H1 (cell line): ENCODE results near the gene GSG1L. TPM values are rescaled to one million over a fixed set of nuclear protein-coding genes. Genes with fewer than 3 reads are reported as not detected.

Experiments
- CBX5 ChIP-seq: fragments of 300-800, 300-1000 bp; sonication (generic); IDR thresholded peaks from 2 replicates; pipeline ENCODE4 v1.7.1; 2016; ENCODE audit warnings: antibody characterized with exemption, low read length, low read depth
- JUN ChIP-seq: IDR thresholded peaks from 2 replicates; pipeline ENCODE4 v1.6.1; 2011; ENCODE audit warnings: low read depth, mild to moderate bottlenecking, improper control_type of control experiment, low read length
- RFX5 ChIP-seq: IDR thresholded peaks from 2 replicates; pipeline ENCODE4 v1.6.1; 2011; ENCODE audit warnings: low read depth, low read length, improper control_type of control experiment, borderline replicate concordance
- polyA plus RNA-seq, 7 experiments: library from polyadenylated mRNA; depleted of rRNA in 3 of 7; stranded (reverse) in 5 of 7; unstranded in 2 of 7; fragments of >200 nt in 5 of 7; fragments of 200-250 nt in 2 of 7; gene quantifications; 1 replicate in 5 of 7; 2 replicates in 1 of 7; 4 replicates in 1 of 7; pipeline versions ENCODE4 v1.2.1 to v1.2.3, GENCODE V29; 2011 to 2013; ENCODE audit warnings: missing spikeins in 2 of 7, mixed read lengths in 2 of 7
- total RNA-seq: library from RNA; stranded (reverse); fragmentation: NEBNext Ultra II Directional; extraction: Animal tissue kit (Norgen Biotek cat#: 25700); gene quantifications from 2 replicates; pipeline ENCODE4 v1.2.1, GENCODE V29; 2021
- TF ChIP-seq, protein P1 (sequence below), 3 experiments: IDR thresholded peaks; 1 replicate in 2 of 3; 2 replicates in 1 of 3; pipeline versions ENCODE4 v1.5.1 to v1.6.1; 2011; ENCODE audit warnings: low read length in 3 of 3, mild to moderate bottlenecking in 3 of 3, inconsistent platforms in 2 of 3, low read depth in 1 of 3, moderate library complexity in 1 of 3; ENCODE audit not compliant: insufficient read depth in 1 of 3; ENCODE audit errors: control extremely low read depth in 1 of 3

GSG1L gene
- total and polyA plus RNA-seq, 2 of the 8 experiments (the other 6 are each of a cell fraction or from before 2014, with no cell fraction given) = 0.71 to 1.1 TPM

GRCh38 chr16:27751676-27752075 lies 311.8 kb downstream of the GSG1L start (continued):
- TF ChIP-seq, protein P1, sequence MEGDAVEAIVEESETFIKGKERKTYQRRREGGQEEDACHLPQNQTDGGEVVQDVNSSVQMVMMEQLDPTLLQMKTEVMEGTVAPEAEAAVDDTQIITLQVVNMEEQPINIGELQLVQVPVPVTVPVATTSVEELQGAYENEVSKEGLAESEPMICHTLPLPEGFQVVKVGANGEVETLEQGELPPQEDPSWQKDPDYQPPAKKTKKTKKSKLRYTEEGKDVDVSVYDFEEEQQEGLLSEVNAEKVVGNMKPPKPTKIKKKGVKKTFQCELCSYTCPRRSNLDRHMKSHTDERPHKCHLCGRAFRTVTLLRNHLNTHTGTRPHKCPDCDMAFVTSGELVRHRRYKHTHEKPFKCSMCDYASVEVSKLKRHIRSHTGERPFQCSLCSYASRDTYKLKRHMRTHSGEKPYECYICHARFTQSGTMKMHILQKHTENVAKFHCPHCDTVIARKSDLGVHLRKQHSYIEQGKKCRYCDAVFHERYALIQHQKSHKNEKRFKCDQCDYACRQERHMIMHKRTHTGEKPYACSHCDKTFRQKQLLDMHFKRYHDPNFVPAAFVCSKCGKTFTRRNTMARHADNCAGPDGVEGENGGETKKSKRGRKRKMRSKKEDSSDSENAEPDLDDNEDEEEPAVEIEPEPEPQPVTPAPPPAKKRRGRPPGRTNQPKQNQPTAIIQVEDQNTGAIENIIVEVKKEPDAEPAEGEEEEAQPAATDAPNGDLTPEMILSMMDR (IDR thresholded peaks at IDR 0.05; ENCODE audit: control extremely low read depth in 1 of 3, insufficient read depth in 1 of 3, low read depth in 1 of 3, low read length in 3 of 3) = no peak
- no peak for TF ChIP-seq RFX5
- no peak for TF ChIP-seq JUN
- TF ChIP-seq CBX5 = no peak
